ENCODE data around the gene CTU1. TPM values are rescaled to one million over a fixed set of nuclear protein-coding genes. Genes with fewer than 3 reads are reported as not detected.

The CTU1 gene
- total and polyA plus RNA-seq, 2 of the 4 experiments (the other 2 are of a cell fraction), result 2.0 to 3.3 TPM

DNA sequence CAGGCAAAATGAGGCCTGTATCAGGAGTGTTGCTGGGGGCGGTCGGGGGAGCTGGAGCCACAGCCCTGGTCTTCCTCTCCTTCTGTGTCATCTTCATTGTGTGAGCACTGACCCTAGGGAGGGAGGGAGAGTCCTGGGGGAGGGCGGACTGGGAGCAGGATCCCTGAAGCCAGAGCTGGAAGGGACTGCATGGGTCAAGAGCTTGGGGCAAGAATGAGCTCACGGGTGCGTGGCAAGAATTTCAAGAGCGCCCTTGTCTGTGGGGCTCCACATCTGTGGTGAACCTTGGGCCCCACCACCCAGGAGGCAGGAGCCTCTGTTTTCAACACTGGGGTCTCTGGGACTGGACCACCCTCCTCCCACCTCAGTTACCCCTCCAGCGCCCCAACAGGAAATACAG is 38.5 kb upstream of the CTU1 start:
- Histone ChIP-seq H2BK120ac (ENCODE audit: low read depth, low read length) (no peak overlapping the region), H3K4me3 (ENCODE audit: insufficient read depth, low read depth, low read length) (no peak overlapping the region), H4K8ac (ENCODE audit: low read depth in 2 of 2, low read length in 2 of 2) (no peak overlapping the region), H2BK5ac (ENCODE audit: low read depth, low read length, poor library complexity, severe bottlenecking) (no peak overlapping the region), H3K56ac (ENCODE audit: extremely low read depth, insufficient read depth, low read length) (no peak overlapping the region), H3K4me2 (ENCODE audit: low read depth, low read length) (no peak overlapping the region), H3K14ac (replicated peaks; ENCODE audit: low read depth, low read length) (no peak overlapping the region), H3K4ac (ENCODE audit: low read depth, low read length) (no peak overlapping the region), H2BK15ac (ENCODE audit: low read depth, low read length) (no peak overlapping the region), H2AK9ac (replicated peaks; ENCODE audit: low read depth, low read length, poor library complexity) (no peak overlapping the region), H2AK5ac (ENCODE audit: low read depth, low read length) (no peak overlapping the region), H3K9me3 (ENCODE audit: control insufficient read depth, insufficient read depth, low read length) (no peaks in the 10 kb centered on the region), H3K9me1 (ENCODE audit: insufficient read depth, low read length) (no peaks in the 10 kb centered on the region), H4K91ac (ENCODE audit: insufficient read depth, low read depth, low read length) (no peak overlapping the region), H4K20me1 (ENCODE audit: insufficient read depth, low read length) (no peaks in the 10 kb centered on the region), H3K36me3 (ENCODE audit: control insufficient read depth, insufficient read depth, low read length) (no peaks in the 10 kb centered on the region), H2AFZ (replicated peaks; ENCODE audit: low read length, poor library complexity) (no peak overlapping the region), H3K23ac (ENCODE audit: low read depth, low read length) (no peak overlapping the region), H3K79me1 (ENCODE audit: low read depth in 1 of 2, low read length in 2 of 2) (no peaks in the 10 kb centered on the region), H3K27ac (ENCODE audit: insufficient read depth, low read length) (no peak overlapping the region), H3K9ac (ENCODE audit: low read depth, low read length) (no peak overlapping the region), H3K27me3 (ENCODE audit: control insufficient read depth, insufficient read depth, low read length) (no peaks in the 10 kb centered on the region; the same call in 1 of the 2 replicates), H4K5ac (ENCODE audit: low read depth, low read length) (no peak overlapping the region), H3K18ac (ENCODE audit: low read depth, low read length) (no peak overlapping the region), H3K4me1 (ENCODE audit: control insufficient read depth, insufficient read depth, low read length) (no peaks in the 10 kb centered on the region), H2BK20ac (ENCODE audit: low read depth, low read length) (no peak overlapping the region)
- WGBS, 2 experiments (ENCODE audit: extremely low coverage in 2 of 2, insufficient read length in 1 of 2), result 40% methylated on average over 1 of the region's 7 CpGs; no CpG with 5 or more reads in 1 of the 2 experiments
- ATAC-seq (ENCODE audit: low read depth) (no peak), DNase-seq (no peak)
- TF ChIP-seq NFE2L2 (IDR thresholded peaks at IDR 0.05; ENCODE audit: low read depth, low read length) (no peak), MAFK (IDR thresholded peaks at IDR 0.05; ENCODE audit: low read depth, low read length) (no peak), CHD1 (IDR thresholded peaks at IDR 0.05; ENCODE audit: low read depth, low read length) (no peak), BHLHE40 (IDR thresholded peaks at IDR 0.05; ENCODE audit: low read depth, low read length) (no peak), FOS (IDR thresholded peaks at IDR 0.05; ENCODE audit: low read depth, low read length) (no peak), MXI1 (IDR thresholded peaks at IDR 0.05; ENCODE audit: borderline replicate concordance, low read depth, low read length) (no peak), RFX5 (IDR thresholded peaks at IDR 0.05; ENCODE audit: low read depth, low read length) (no peak), RCOR1 (IDR thresholded peaks at IDR 0.05; ENCODE audit: insufficient replicate concordance, low read length) (no peak), POLR2A (IDR thresholded peaks at IDR 0.05; ENCODE audit: low read depth, low read length) (no peak), RAD21 (IDR thresholded peaks at IDR 0.05; ENCODE audit: low read length) (no peak), SMC3 (IDR thresholded peaks at IDR 0.05; ENCODE audit: low read depth, low read length) (no peak), MAZ (IDR thresholded peaks at IDR 0.05; ENCODE audit: borderline replicate concordance, low read depth, low read length) (no peak), CEBPB (IDR thresholded peaks at IDR 0.05; ENCODE audit: low read depth, low read length) (no peak)
- TF ChIP-seq, protein P1, sequence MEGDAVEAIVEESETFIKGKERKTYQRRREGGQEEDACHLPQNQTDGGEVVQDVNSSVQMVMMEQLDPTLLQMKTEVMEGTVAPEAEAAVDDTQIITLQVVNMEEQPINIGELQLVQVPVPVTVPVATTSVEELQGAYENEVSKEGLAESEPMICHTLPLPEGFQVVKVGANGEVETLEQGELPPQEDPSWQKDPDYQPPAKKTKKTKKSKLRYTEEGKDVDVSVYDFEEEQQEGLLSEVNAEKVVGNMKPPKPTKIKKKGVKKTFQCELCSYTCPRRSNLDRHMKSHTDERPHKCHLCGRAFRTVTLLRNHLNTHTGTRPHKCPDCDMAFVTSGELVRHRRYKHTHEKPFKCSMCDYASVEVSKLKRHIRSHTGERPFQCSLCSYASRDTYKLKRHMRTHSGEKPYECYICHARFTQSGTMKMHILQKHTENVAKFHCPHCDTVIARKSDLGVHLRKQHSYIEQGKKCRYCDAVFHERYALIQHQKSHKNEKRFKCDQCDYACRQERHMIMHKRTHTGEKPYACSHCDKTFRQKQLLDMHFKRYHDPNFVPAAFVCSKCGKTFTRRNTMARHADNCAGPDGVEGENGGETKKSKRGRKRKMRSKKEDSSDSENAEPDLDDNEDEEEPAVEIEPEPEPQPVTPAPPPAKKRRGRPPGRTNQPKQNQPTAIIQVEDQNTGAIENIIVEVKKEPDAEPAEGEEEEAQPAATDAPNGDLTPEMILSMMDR (conservative IDR thresholded peaks at IDR 0.05; ENCODE audit: low read depth, low read length), result no peak
- TF ChIP-seq, protein P2, sequence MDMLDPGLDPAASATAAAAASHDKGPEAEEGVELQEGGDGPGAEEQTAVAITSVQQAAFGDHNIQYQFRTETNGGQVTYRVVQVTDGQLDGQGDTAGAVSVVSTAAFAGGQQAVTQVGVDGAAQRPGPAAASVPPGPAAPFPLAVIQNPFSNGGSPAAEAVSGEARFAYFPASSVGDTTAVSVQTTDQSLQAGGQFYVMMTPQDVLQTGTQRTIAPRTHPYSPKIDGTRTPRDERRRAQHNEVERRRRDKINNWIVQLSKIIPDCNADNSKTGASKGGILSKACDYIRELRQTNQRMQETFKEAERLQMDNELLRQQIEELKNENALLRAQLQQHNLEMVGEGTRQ (IDR thresholded peaks at IDR 0.05; ENCODE audit: low read depth, low read length), result no peak
- TF ChIP-seq, protein P3, sequence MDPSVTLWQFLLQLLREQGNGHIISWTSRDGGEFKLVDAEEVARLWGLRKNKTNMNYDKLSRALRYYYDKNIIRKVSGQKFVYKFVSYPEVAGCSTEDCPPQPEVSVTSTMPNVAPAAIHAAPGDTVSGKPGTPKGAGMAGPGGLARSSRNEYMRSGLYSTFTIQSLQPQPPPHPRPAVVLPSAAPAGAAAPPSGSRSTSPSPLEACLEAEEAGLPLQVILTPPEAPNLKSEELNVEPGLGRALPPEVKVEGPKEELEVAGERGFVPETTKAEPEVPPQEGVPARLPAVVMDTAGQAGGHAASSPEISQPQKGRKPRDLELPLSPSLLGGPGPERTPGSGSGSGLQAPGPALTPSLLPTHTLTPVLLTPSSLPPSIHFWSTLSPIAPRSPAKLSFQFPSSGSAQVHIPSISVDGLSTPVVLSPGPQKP (IDR thresholded peaks at IDR 0.05; ENCODE audit: borderline replicate concordance, low read depth, low read length), result no peak
- no TSS peak for BruUV-seq (replicated peaks)
- dilution Hi-C loops (cut with HindIII; ENCODE audit: low sequenced_read_pairs, unreplicated experiment) (no loop called here), in situ Hi-C loops (cut with MboI; ENCODE audit: low sequenced_read_pairs) (no loop called here), intact Hi-C loops (cut with micrococcal nuclease) (no loop called here)
- POLR2A ChIA-PET (ENCODE audit: unreplicated experiment), result no interaction called here
- CTCF ChIA-PET, result interaction anchor here (0.7 kb wide), 1 partner anchor 19 kb away, joined by 3 read pairs; no protein-coding TSS in a partner anchor

Data from IMR-90 (cell line).